IMR-90 (cell line): ENCODE data around the gene AKIRIN2. TPM values are rescaled to one million over a fixed set of nuclear protein-coding genes. Genes with fewer than 3 reads are reported as not detected.
A peak's percentile ranks its signal among the peaks of the same experiment; 100 is the strongest.

ENCODE experiments used
- ATAC-seq: fragments of 200-7000 bp; cut with Tn5 transposase; 2 replicates; pipeline ENCODE4 v1.9.1; 2020; ENCODE audit warnings: low read depth, mild to moderate bottlenecking, moderate library complexity
- BruUV-seq: library from RNA; stranded (reverse); fragments of 400-500 nt; replicated peaks from 2 replicates; lab custom pipeline; 2021; lab: Mats Ljungman, UMichigan
- CTCF ChIA-PET: fragments of 300-600 bp; formaldehyde crosslinking; extraction: SDS; loops from one replicate; lab custom pipeline; 2021; ENCODE audit warnings: antibody characterized with exemption; lab: Yijun Ruan, JAX
- POLR2A ChIA-PET: fragments of 300-600 bp; sonication (Branson Sonifier 250); formaldehyde crosslinking; loops from one replicate; lab custom pipeline; 2022; ENCODE audit warnings: antibody characterized with exemption; ENCODE audit not compliant: unreplicated experiment; lab: Charles Lee
- DNase-seq: peaks from one replicate; pipeline ENCODE4 v3.0.0; 2013
- H2AFZ ChIP-seq: replicated peaks from 2 replicates; pipeline ENCODE3; 2013; ENCODE audit warnings: low read length, mild to moderate bottlenecking; ENCODE audit not compliant: poor library complexity
- H2AK5ac ChIP-seq: 2 replicates; pipeline ENCODE4 v1.6.1; 2013; ENCODE audit warnings: low read depth, low read length, inconsistent platforms
- H2AK9ac ChIP-seq: replicated peaks from 2 replicates; pipeline ENCODE3; 2013; ENCODE audit warnings: mild to moderate bottlenecking, low read depth, low read length, moderate library complexity; ENCODE audit not compliant: poor library complexity
- H2BK120ac ChIP-seq: 2 replicates; pipeline ENCODE4 v1.6.1; 2013; ENCODE audit warnings: low read depth, low read length, inconsistent platforms
- H2BK15ac ChIP-seq: 3 replicates; pipeline ENCODE4 v1.6.1; 2013; ENCODE audit warnings: low read depth, low read length, inconsistent platforms
- H2BK20ac ChIP-seq: 2 replicates; pipeline ENCODE4 v1.6.1; 2013; ENCODE audit warnings: low read depth, mild to moderate bottlenecking, inconsistent platforms, low read length, moderate library complexity
- H2BK5ac ChIP-seq: 2 replicates; pipeline ENCODE4 v1.6.1; 2013; ENCODE audit warnings: mild to moderate bottlenecking, low read depth, low read length, inconsistent platforms; ENCODE audit not compliant: poor library complexity, severe bottlenecking
- H3K14ac ChIP-seq: replicated peaks from 2 replicates; pipeline ENCODE4 v1.6.1; 2013; ENCODE audit warnings: low read depth, low read length, inconsistent platforms
- H3K18ac ChIP-seq: 2 replicates; pipeline ENCODE4 v1.6.1; 2013; ENCODE audit warnings: low read depth, low read length, control low read depth
- H3K23ac ChIP-seq: 2 replicates; pipeline ENCODE4 v1.6.1; 2013; ENCODE audit warnings: low read depth, low read length, inconsistent platforms
- H3K27ac ChIP-seq: 2 replicates; pipeline ENCODE4 v1.5.1; 2013; ENCODE audit warnings: mild to moderate bottlenecking, control low read depth, low read length; ENCODE audit not compliant: insufficient read depth
- H3K27me3 ChIP-seq: 2 replicates; pipeline ENCODE4 v1.6.1; 2013; ENCODE audit warnings: low read length; ENCODE audit not compliant: control insufficient read depth, insufficient read depth
- H3K36me3 ChIP-seq: 2 replicates; pipeline ENCODE4 v1.6.1; 2013; ENCODE audit warnings: low read length, mixed read lengths; ENCODE audit not compliant: control insufficient read depth, insufficient read depth
- H3K4ac ChIP-seq: 2 replicates; pipeline ENCODE4 v1.6.1; 2013; ENCODE audit warnings: low read depth, low read length, inconsistent platforms
- H3K4me1 ChIP-seq: 2 replicates; pipeline ENCODE4 v1.6.1; 2013; ENCODE audit warnings: low read length, mixed read lengths; ENCODE audit not compliant: control insufficient read depth, insufficient read depth
- H3K4me2 ChIP-seq: 2 replicates; pipeline ENCODE4 v1.6.1; 2013; ENCODE audit warnings: low read depth, mild to moderate bottlenecking, control low read depth, low read length, moderate library complexity
- H3K4me3 ChIP-seq: 2 replicates; pipeline ENCODE4 v1.5.1; 2013; ENCODE audit warnings: low read depth, mild to moderate bottlenecking, control low read depth, low read length, moderate library complexity; ENCODE audit not compliant: insufficient read depth
- H3K56ac ChIP-seq: 2 replicates; pipeline ENCODE4 v1.6.1; 2013; ENCODE audit warnings: low read length, inconsistent platforms; ENCODE audit not compliant: insufficient read depth; ENCODE audit errors: extremely low read depth
- H3K79me1 ChIP-seq, 2 experiments: 2 replicates each; pipeline ENCODE4 v1.6.1; 2013; ENCODE audit warnings: low read length in 2 of 2, inconsistent platforms in 1 of 2, low read depth in 1 of 2
- H3K9ac ChIP-seq: 2 replicates; pipeline ENCODE4 v1.6.1; 2013; ENCODE audit warnings: low read depth, low read length, control low read depth
- H3K9me1 ChIP-seq: 2 replicates; pipeline ENCODE4 v1.6.1; 2013; ENCODE audit warnings: low read length, inconsistent platforms; ENCODE audit not compliant: insufficient read depth
- H3K9me3 ChIP-seq: 2 replicates; pipeline ENCODE4 v1.6.1; 2013; ENCODE audit warnings: low read length; ENCODE audit not compliant: control insufficient read depth, insufficient read depth
- H4K20me1 ChIP-seq: 2 replicates; pipeline ENCODE4 v1.6.1; 2013; ENCODE audit warnings: low read length, inconsistent platforms; ENCODE audit not compliant: insufficient read depth
- H4K5ac ChIP-seq: 2 replicates; pipeline ENCODE4 v1.6.1; 2013; ENCODE audit warnings: mild to moderate bottlenecking, low read depth, low read length, control low read depth
- H4K8ac ChIP-seq, 2 experiments: 2 replicates each; pipeline ENCODE4 v1.6.1; 2013; ENCODE audit warnings: low read depth in 2 of 2, low read length in 2 of 2, control low read depth in 1 of 2, inconsistent platforms in 1 of 2
- H4K91ac ChIP-seq: 2 replicates; pipeline ENCODE4 v1.6.1; 2013; ENCODE audit warnings: low read depth, low read length, inconsistent platforms; ENCODE audit not compliant: insufficient read depth
- BHLHE40 ChIP-seq: fragments of 150-350 bp; IDR thresholded peaks from 2 replicates; pipeline ENCODE4 v1.6.1; 2016; ENCODE audit warnings: mild to moderate bottlenecking, low read depth, low read length
- CEBPB ChIP-seq: IDR thresholded peaks from 2 replicates; pipeline ENCODE4 v1.6.1; 2012; ENCODE audit warnings: low read depth, low read length, improper control_type of control experiment
- WGBS, 2 experiments: methylation state at CpG; one replicate each; pipeline versions ENCODE4 v1.1.5 to v1.1.7; 2013; ENCODE audit warnings: missing lambda C conversion rate in 2 of 2; ENCODE audit not compliant: insufficient read length in 1 of 2; ENCODE audit errors: extremely low coverage in 2 of 2; 5-methylcytosine and 5-hydroxymethylcytosine counted together
- dilution Hi-C: fragments of 300-500 bp; cut with HindIII; formaldehyde crosslinking; loops from one replicate; pipeline ENCODE4 v1.14.3; 2018; ENCODE audit warnings: low sequenced_read_pairs; ENCODE audit not compliant: unreplicated experiment
- in situ Hi-C: fragments of 300-500 bp; cut with MboI; formaldehyde crosslinking; loops from 3 replicates; pipeline ENCODE4 v1.14.3; 2019; ENCODE audit warnings: low sequenced_read_pairs, inconsistent platforms, mixed read lengths
- intact Hi-C: fragments of 100-400 bp; cut with micrococcal nuclease; formaldehyde crosslinking; loops from 2 replicates; pipeline ENCODE4 v1.10.0; 2022
- polyA plus RNA-seq, 3 experiments: library from polyadenylated mRNA; depleted of rRNA; stranded (reverse); fragments of >200 nt; gene quantifications; 2 replicates each; pipeline ENCODE4 v1.2.3, GENCODE V29; 2012; ENCODE audit warnings: low replicate concordance in 1 of 3
- total RNA-seq: library from RNA; depleted of rRNA; stranded (reverse); fragments of >200 nt; gene quantifications from 2 replicates; pipeline ENCODE4 v1.2.3, GENCODE V29; 2012

AKIRIN2 gene
- total and polyA plus RNA-seq, 2 of the 4 experiments (the other 2 are of a cell fraction), result 7.9 to 26.6 TPM

DNA sequence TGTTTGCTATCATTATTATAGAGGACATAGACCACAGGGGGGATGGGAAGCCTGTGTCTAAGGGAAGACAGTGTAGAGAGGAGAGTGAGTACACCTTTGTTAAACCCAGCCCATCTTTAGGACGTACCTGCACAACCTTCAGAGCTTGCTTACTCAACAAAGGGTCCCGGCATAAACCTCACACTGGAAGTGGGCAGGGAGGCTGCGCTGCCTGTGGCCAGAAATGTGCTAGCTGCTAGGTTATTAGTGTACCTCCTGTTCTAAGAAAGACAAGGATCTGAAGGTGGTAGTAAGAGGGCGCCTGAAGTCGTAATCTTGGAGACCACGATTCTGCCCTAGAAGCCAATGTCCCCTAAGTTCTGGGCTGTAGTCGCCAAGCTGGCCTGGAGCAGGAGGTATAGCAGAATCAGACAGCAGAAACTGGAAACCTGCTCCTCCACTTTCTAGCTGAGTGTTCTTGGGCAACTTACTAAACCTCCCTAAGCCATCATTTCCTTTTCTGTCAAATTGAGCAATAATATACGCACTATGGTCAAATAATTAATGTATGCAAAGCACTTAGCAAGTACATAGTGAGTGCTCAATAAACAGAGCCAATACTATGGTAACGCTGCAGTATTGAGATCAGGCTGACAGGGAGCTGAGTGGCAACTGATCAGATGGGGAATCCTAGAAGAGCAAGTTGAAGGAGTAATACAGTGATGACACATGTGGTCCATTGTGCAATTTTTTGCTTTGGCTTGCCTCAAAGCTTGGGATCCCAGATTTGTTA is 16.8 kb upstream of the AKIRIN2 start:
- Histone ChIP-seq H3K79me1 (peaks cover 0 to 3% of the 10 kb centered on the region in 2 experiments; a peak in 1 of 4 replicates), H2AFZ (peak overlapping the region; percentile 24), H3K4me1 (peaks cover 23% of the 10 kb centered on the region), H3K56ac (no peak overlapping the region), H2AK5ac (peak overlapping the region; percentile 64; the same call in 1 of the 2 replicates), H3K27me3 (no peaks in the 10 kb centered on the region), H4K5ac (no peak overlapping the region; the same call in 1 of the 2 replicates), H3K4ac (no peak overlapping the region; the same call in 1 of the 2 replicates), H3K18ac (peak overlapping the region; percentile 39; the same call in 1 of the 2 replicates), H3K9ac (no peak overlapping the region), H2BK5ac (no peak overlapping the region), H3K9me3 (no peaks in the 10 kb centered on the region), H3K14ac (no peak overlapping the region), H3K23ac (no peak overlapping the region), H2BK120ac (peak overlapping the region; percentile 23; the same call in 1 of the 2 replicates), H2BK15ac (peak overlapping the region; percentile 28; the same call in 2 of the 3 replicates), H3K9me1 (peaks cover 11% of the 10 kb centered on the region; the same call in 1 of the 2 replicates), H4K8ac (no peak overlapping the region), H3K4me2 (no peak overlapping the region), H4K20me1 (no peaks in the 10 kb centered on the region), H3K27ac (peak overlapping the region; percentile 29; the same call in 1 of the 2 replicates), H2AK9ac (no peak overlapping the region), H4K91ac (peak overlapping the region; percentile 38), H3K36me3 (no peaks in the 10 kb centered on the region), H2BK20ac (peak overlapping the region; percentile 27; the same call in 1 of the 2 replicates), H3K4me3 (no peak overlapping the region)
- ChIA-PET CTCF (no interaction called here), POLR2A (no interaction called here)
- no peak for ATAC-seq
- dilution Hi-C loops (no loop called here), in situ Hi-C loops (no loop called here), intact Hi-C loops (no loop called here)
- DNase-seq, result peak; percentile 51
- TF ChIP-seq BHLHE40, result no peak
- peak; percentile 93 for TF ChIP-seq CEBPB
- 83% methylated on average over 1 of the region's 9 CpGs; no CpG with 5 or more reads in 1 of the 2 experiments for WGBS, 2 experiments
- BruUV-seq, result no TSS peak
